Measurements from ENCODE around the gene ARSI.

- TF ChIP-seq, protein P1, sequence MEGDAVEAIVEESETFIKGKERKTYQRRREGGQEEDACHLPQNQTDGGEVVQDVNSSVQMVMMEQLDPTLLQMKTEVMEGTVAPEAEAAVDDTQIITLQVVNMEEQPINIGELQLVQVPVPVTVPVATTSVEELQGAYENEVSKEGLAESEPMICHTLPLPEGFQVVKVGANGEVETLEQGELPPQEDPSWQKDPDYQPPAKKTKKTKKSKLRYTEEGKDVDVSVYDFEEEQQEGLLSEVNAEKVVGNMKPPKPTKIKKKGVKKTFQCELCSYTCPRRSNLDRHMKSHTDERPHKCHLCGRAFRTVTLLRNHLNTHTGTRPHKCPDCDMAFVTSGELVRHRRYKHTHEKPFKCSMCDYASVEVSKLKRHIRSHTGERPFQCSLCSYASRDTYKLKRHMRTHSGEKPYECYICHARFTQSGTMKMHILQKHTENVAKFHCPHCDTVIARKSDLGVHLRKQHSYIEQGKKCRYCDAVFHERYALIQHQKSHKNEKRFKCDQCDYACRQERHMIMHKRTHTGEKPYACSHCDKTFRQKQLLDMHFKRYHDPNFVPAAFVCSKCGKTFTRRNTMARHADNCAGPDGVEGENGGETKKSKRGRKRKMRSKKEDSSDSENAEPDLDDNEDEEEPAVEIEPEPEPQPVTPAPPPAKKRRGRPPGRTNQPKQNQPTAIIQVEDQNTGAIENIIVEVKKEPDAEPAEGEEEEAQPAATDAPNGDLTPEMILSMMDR (conservative IDR thresholded peaks at IDR 0.05; ENCODE audit: low read length): no peak
- TF ChIP-seq EZH2phosphoT487 (IDR thresholded peaks at IDR 0.05; ENCODE audit: borderline replicate concordance, low read depth, low read length): no peak
Observed at GRCh38 chr5:150288791-150289190, 13.9 kb downstream of the ARSI start.

Measured in OCI-LY7 (cell line).